RPMI7951 (cell line): Measurements from ENCODE around the gene CFAP74. TPM values are rescaled to one million over a fixed set of nuclear protein-coding genes. Genes with fewer than 3 reads are reported as not detected.

Experiments
- DNase-seq: peaks from one replicate; pipeline ENCODE4 v3.0.0-alpha.2; 2012; ENCODE audit warnings: low read depth
- total RNA-seq: library from RNA; depleted of rRNA; stranded (reverse); fragments of >200 nt; shearing (Covaris generic); gene quantifications from 2 replicates; pipeline ENCODE4 v1.2.3, GENCODE V29; 2014

The CFAP74 gene
- total RNA-seq, 1 experiment from 2014 or later = not detected

DNA sequence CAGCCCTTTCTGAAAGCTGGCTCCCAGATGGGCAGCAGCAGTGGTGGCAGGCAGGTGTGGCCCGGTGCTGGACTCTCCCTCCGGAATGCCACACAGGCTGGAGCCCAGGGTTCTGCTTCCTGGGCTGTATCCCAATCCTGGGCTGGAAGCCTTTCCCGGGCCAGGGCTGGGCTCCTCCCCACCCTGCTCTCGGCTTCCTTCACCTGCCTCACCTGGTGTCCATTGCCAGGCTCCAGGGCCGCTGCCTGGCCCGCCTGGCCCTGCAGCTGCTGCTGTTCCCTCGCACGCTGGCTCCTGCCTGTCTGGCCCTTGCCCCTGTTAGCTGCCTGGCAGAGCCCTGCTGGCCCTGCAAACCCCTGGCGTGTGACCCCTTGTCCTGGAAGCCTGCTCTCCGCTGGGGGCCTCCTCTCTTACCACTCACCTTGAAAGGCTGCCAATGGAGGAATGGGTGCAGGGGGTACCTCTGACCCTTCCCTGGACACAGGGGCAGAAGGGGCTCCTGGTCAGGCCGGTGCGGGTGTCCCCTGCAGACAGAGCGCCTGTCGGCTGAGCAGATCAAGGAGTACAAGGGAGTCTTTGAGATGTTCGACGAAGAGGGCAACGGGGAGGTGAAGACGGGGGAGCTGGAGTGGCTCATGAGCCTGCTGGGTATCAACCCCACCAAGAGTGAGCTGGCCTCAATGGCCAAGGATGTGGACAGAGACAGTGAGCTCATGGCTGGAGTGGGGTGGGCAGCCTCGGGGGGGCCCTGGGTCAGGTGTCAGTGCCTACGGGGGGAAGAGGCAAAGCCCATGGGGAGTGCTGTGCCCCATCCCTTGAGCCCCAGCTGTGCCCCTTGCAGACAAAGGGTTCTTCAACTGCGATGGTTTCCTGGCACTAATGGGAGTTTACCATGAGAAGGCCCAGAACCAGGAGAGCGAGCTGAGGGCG, 87.4 kb downstream of the CFAP74 start:
- DNase-seq = no peak

DNA sequence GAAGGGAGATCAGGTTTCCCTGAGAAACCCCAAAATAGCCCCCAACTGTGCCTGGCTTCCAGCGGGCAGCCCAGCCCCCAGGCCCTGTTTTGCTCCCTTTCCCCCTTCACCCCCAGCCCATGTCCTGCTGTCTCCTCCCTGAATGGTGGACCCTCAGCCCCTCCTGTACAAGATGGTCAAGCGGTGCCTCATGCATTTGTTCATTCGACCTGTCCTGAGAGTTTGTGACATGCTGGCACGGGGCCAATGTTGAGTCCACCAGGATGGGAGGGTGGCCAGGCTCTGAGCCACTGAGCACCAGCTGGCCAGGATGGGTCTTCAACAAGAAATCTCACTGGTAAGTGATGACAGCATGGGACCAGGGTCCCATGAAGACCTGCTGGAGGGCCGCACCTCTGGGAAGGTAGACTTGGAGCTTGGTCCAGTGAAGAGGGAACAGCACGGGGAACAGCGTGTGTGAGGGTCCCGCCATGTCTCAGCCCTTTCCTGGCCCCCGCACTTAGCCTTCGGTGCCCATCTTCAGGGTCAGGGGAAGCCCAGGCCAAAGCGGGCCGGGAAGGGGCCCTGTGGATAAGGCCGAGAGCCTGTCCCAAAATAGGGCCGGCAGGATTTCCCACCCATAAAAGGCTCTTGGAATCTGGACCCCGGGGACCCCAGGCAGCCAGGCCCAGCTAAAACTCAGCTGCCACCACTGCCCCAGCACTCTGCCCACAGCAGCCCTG, 88.5 kb downstream of the CFAP74 start, which contains the start of gene CALML6:
Gene CALML6, plus strand, starts transcription at position 290 of the 722 bp plus-strand sequence. Its CDS starts 21 bp downstream, at position 311.
- no peak for DNase-seq

DNA sequence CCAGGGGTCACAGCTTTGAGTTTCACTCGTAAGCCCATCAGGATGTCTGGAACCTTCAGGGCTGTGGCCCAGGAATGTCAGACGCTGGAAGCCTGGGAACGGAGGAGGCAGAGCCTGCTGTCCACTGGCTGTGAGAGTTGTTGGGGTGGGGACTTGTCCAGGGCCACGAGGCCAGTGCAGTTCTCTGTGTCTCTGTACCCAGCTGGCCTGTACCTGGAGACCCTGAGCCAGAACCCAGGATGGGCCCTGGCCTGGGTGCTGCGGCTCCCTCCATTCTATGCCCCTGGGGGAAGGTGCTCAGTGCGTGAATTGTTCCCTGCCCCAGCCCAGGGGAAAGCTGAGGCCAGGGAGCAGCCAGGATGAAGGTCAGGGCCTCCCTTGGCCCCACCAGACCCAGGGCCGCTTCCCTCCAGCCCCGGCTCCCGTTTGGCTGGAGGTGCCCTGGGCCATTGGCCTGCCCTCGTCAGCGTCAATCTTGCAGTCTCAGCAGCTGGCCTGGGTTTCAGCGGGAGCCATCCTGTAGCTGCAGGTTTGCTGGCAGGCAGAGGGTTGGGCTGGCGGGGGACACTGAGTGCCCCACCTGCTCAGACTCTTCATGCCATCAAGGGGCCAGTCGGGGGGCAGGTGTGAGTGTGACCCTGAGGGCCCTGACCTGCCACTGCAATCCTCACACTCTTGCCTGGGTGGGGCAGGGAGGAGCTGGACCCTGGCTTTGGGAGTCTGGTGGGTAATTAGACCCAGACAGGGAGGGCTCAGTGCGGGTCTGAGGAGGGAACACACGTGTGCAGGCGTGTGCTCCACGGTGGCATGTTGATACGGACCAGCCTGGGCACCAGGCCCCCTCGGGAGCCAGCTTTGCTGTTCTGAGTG, 89.2 kb downstream of the CFAP74 start:
- DNase-seq = no peak

DNA sequence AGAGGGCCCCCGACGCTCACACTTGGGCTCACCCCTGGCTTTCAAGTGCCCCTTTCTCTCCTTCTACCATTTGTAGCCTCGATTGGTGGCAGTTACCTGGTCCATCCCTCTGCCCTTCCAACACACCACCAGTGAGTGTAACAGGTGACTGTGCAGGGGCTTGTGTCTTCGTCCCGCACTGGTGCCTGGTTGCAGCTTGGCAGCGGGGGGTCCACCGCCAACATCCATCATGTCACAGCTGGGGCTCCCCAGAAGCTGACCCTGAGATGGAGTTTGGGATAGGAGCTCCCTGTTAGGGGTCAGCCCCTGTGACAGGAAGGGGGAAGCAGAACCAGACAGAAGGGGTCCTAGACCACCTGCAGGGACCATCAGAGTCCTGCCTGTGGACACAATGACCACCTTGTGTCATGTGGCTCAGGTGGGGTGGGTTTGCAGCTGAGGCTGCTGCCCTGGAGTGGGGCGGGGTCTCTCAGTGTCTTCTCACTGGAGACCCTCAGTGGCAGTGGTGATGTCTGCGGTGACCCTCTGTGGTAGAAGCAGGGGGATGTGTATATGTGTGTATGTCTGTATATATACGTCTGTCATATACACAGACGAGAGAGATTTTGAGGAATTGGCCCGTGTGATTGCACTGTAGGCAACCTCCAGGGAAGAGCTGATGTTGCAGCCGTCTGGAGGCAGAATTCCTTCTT, 92.1 kb downstream of the CFAP74 start:
- no peak for DNase-seq

DNA sequence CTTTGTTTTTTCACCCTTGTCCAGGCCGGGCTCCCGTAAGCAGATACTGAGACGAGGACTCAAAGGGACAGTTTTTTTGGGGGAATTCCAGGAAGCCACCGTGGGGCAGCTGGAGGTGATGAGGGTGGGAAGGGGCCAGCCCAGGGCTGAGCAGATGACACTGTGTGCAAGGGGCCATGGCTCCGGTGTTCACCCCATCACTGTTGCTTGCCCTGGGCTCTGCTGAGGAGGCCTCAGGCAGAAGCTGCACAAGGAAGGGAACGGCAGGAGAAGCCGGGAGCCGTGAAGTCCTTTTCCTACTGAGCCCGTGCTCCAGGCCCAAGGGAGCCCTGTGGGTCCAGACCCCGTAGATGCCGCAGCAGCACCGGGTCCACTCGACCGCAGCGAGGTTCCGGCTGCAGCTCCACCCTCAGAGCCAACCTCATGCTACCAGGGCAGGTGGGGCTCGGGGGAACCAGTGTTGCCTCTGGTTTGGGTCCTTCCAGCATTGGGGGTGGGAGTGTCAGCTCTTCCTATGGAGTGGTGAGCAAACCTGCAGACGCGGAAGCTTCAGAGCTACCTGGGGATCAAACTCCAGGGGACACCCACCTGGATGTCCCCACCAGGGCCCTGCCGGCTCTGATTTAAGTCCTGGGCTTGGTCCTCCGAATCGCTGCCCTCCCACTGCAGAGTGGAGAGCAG, 92.8 kb downstream of the CFAP74 start:
- DNase-seq = no peak

DNA sequence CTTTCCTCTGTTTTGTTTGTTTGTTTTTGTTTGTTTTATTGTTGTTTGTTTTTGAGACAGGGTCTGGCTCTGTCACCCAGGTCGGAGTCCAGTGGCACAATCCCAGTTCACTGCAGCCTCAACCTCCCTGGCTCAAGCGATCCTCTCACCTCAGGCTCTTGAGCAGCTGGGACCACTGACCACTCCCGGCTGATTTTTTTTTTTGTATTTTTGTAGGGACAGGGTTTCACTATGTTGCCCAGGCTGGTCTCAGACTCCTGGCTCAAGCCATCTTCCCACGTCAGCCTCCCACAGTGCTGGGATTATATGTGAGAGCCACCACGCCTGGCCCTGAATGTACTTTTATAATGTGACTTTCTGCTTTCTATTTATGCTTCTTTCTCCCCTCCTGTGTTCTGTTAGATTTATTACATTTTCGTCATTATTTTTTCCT, 93.5 kb downstream of the CFAP74 start:
- no peak for DNase-seq

DNA sequence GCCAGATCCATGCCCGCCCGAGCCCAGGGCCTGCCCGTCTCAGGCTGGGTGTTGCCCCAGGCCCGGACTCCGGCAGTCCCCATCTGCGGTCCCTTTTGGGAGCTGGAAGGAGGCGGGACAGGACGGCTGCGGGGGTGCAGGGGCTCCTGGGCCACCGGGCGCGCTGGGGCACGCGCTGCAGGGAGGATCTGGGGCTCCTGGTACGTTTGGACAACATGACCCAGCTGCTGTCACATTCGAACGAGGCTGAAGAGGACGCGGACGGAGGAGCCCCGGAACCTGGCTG, 95.1 kb downstream of the CFAP74 start:
- no peak for DNase-seq

DNA sequence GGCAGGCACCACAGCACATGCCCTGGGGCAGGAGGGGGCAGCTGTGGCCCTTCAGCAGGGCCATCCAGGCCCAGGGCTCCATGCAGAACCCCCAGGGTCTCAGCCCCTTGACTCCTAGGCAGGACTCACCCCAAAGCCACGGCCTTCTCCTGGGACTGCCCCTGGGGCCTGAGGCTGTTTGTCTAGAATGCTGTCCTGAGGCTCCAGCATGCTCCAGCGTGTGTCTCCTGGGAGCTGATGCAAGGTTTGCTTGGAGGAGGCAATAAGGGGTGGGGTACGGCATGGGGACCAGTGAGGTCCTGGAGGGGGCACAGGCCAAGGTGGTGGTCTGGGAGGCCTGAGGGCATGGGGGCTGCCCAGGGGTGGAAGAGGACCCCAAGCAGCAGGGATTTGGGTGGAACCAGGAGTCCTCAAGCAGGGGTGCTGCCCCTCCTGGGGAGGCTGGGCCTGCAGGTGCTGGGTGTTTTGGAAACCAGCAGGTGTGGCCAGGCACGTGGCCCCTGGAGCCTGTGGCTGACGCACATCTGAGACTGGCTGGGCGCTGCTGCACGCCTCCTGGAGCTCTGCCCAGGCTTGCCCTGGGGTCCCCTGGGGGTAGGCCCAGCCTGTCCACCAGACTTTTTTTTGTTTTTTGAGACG, 96.4 kb downstream of the CFAP74 start:
- DNase-seq = no peak

DNA sequence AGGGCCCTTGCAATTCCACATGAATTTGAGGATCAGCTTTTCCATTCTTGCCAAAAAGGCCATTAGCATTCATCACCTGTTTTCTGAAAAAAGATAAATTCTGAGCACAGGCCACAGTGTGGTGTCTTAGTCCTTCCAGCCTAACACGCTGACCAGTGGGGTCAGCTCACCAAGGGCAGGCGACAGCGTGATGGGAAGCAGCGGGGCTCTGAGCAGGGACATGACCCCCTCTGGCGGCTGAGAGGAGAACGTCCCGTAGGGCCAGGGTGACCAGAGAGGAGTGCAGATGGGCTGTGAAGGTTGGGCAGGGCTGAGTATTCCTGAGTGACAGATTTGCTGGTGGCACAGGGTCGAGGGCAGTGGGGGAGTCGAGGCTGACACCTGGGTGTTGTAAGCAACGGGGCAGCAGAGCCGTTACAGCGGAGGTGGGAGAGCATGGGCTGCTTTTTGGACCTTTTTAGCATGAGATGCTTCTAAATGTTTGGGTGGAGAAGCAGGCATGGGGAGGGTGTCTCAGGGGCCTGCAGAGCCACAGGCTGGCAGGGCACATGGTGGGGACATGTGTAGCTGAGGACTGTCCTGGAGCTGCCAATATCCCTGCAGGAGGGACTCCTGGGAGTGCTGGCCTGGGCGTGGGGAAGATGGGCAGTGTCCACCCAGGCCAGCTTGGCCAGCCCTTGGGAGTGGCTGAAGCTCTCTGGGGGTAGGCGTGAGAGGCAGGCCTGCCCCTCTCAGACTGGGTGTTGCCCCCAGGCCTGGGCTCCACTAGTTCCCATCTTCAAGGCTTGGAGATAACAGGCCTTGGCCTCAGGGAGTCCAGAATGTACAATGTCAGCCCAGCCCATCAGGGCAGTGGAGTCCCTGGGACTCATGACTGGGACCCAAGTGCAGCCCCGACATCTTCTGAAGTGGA, 97.1 kb downstream of the CFAP74 start:
- DNase-seq = peak; percentile 79

DNA sequence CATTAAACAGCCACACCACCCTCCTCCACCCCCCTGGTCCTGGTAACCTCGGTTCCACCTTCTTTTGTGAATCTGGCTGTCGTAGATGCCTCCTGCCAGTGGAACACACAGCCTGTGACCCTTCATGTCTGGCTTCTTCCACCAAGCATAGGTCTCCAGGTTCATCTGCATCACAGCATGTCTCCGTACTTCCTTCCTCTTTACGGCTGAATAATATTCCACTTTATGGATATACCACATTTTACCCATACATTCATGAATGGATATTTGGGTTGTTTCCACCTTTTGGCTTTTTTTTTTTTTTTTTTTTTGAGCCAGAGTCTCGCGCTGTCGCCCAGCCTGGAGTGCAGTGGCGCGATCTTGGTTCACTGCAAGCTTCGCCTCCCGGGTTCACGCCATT, 100.4 kb downstream of the CFAP74 start:
- no peak for DNase-seq

DNA sequence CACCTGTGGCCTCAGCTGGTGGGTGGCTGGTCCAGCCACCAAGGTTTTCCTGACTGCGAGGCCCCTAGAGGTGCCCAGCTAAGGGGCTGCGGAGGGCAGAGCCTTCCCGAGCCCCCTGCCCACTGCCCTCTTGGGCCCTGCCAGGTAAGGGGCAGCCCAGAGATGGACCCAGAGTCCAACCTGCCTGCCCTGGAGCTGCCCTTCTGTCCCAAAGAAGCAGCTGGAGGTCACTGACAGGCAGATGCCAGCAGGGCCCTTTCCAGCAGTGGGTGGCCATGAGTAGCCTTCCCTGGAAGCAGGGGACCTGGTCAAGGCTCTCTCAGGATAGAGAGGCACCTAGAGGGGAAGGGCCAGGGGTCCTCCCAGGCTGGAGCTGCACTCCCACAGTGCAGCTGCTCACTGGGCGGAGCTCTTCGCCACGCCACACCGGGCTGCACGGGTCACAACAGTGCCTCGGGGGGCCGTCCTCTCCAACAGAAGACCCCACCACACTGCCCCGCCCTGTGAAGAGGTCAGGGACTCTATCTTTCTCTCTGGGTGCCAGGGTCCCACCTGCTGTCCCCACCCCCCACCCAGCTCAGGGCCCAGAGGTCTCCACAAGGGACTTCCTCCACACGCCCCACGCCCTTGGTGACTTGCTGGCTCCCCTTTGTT, 101.8 kb downstream of the CFAP74 start:
- no peak for DNase-seq

DNA sequence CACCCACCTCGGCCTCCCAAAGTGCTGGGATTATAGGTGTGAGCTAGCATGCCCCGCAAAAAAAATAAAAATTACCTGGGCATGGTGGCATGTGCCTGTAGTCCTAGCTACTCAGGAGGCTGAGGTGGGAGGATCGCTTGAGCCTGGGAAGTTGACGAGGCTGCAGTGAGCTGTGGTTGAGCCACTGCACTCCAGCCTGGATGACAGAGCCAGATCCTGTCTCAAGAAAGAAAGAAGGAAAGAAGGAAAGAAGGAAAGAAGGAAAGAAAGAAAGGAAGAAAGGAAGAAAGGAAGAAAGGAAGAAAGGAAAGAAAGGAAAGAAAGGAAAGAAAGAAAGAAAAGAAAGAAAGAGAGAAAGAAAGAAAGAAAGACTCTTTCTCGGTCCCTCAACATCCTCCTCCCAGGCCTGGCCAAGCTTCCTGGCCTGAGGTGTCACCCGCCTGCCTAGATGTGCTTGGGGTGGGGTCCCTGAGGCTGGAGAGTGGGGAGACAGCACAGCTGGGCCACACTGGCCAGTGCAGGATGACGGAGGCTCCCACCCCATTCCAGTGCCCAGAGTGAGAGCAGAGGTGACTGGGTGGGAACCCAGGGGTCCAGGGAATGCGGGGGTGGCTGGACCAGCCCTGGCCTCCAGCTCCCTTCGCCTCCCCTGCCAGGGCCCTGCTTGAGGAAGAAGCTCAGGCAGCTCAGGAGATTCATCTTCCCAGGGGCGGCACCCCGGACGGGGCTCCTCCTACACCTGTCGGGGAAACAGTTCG, 102.5 kb downstream of the CFAP74 start:
- no peak for DNase-seq

DNA sequence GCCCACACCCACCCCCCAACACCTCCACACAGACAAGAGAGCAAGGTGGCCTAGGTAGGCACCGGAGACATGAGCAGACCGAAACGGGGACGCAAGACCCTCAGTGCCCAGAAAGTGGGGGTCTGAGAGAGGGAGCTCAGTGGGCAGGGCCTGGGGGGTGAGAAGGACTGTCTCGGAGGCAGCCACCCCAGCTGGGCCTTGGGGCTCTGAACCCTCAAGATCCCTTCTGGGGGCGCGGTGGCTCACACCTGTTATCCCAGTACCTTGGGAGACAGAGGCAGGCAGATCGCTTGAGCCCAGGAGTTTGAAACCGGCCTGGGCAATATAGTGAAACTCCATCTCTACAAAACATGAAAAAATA, 103.6 kb downstream of the CFAP74 start:
- no peak for DNase-seq

DNA sequence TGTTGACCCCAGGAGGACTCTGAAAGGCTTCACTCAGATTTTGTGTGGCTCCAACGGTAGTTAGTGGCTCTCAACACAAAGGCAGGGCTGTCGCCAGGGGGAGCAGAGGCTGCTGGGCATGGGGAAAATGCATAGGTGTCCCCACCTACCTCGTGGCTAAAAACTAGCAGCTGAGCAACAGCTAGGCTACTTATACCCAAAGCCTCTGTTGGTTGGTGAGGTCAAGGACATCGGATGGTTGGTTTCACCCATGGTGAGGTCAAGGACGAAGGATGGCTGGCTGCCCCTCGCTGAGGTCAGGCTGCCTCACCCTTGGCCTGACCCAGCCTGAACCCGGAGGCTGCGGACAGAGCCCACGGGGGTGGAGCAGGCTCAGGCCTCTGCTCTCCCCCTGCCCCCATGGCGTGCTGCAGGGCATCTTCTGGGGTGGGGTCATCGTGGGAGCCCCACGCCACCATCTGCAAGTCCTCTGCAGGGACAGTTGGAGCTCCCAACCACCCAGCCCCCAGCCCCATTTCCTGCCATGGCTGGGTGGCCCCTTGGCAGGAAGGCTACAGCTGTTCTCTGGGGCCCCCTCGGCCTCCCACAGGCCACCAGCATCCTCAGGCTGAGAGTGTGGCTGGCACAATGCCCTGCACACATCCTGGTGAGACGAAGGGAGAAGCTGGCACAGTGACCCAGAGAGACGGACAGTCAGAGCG, 104.2 kb downstream of the CFAP74 start:
- DNase-seq = no peak

DNA sequence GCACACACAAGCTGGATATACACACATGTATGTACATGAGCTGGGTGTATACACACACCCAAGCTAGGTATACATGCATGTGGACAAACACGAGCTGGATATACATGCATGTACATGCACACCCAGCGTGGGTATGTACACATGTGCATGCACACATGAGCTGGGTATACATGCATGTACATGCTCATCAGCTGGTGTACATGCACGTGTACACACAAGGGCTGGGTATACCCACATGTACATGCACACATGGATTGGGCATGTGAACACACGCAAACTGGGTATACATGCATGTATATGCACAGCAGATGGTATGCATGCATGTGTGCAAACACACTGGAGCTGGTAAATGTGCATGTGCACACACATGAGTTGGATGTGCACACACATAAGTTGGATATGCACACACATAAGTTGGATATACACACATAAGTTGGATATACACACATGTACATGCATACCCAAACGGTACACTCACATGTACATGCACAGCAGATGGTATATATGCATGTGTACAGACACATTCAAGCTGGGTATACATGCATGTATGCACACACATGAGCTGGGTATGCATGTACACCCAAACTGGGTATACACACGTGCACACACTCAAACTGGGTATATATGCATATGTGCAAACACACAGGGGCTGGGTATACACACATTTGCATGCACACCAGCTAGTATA, 105.2 kb downstream of the CFAP74 start:
- DNase-seq = no peak

DNA sequence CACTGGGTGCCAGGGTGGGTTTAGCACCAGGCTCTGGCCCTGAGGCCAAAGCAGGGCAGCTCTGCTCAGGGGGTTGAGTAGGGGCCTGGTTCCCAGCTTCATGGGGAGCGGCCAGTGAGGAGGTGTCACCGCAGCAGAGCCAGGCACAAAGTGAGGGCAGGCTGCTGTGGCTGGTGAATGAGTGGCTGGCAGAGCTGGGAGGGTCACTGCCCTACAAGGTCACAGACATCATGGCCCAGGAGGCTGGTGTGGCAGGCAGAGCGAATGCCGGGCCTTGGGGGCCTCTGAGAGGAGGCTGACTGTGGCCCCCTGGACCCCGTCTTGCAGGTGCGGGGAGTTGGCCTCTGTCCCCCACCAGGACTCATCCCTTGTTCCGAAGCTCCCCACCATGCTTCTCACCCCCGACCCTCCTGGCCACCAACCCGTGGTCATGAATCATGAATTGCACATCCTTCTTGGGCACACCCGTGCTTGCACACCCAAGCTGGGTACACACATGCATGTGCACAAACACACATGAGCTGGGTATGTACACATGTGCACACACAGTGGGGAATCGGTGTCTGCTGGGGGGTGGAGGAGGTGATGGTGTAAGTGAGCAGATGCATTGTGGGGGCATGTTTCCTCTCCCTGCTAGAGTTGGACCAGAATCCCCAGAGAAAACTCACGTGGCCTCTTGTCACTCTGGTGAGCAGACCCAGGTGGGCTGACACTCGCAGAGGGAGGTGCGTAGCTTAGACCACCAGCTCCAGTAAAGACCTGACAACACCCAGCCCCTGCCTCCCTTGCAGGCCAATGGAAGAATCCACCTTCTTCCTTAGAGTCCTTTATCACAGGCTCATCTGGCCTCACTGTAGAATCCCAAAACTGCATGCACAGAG, 107.9 kb downstream of the CFAP74 start:
- no peak for DNase-seq
